ENCODE measurements around the gene CALN1.

Gene CALN1

GRCh38 chr7:72335561-72336381 lies 76.4 kb downstream of the CALN1 start:
- no peak overlapping the region for H3K4me3 ChIP-seq (ENCODE audit: low read length)
- no peaks in the 10 kb centered on the region for H3K36me3 ChIP-seq (ENCODE audit: insufficient read depth, low read length)
- no peak overlapping the region for H2AFZ ChIP-seq (ENCODE audit: low read depth, low read length)
- H3K27me3 ChIP-seq (ENCODE audit: insufficient read depth, low read length) = peaks cover 49% of the 10 kb centered on the region
- no peaks in the 10 kb centered on the region for H3K9me3 ChIP-seq (ENCODE audit: low read length)
- no peaks in the 10 kb centered on the region for H3K4me1 ChIP-seq (ENCODE audit: insufficient read depth, low read length)

- Histone ChIP-seq H3K27me3 (ENCODE audit: insufficient read depth, low read length) (peaks cover 44% of the 10 kb centered on the region), H3K9me3 (ENCODE audit: low read length) (no peaks in the 10 kb centered on the region), H3K36me3 (ENCODE audit: insufficient read depth, low read length) (no peaks in the 10 kb centered on the region), H2AFZ (ENCODE audit: low read depth, low read length) (no peak overlapping the region), H3K4me1 (ENCODE audit: insufficient read depth, low read length) (no peaks in the 10 kb centered on the region), H3K4me3 (ENCODE audit: low read length) (no peak overlapping the region)
Observed at GRCh38 chr7:72334698-72335097, 77.4 kb downstream of the CALN1 start.

- H3K27me3 ChIP-seq (ENCODE audit: insufficient read depth, low read length) = peaks cover 43% of the 10 kb centered on the region
- no peak overlapping the region for H2AFZ ChIP-seq (ENCODE audit: low read depth, low read length)
- H3K9me3 ChIP-seq (ENCODE audit: low read length) = no peaks in the 10 kb centered on the region
- no peak overlapping the region for H3K4me3 ChIP-seq (ENCODE audit: low read length)
- H3K4me1 ChIP-seq (ENCODE audit: insufficient read depth, low read length) = no peaks in the 10 kb centered on the region
- no peaks in the 10 kb centered on the region for H3K36me3 ChIP-seq (ENCODE audit: insufficient read depth, low read length)
Observed at GRCh38 chr7:72334066-72334465, 78.1 kb downstream of the CALN1 start.

GRCh38 chr7:72326811-72327210 lies 85.3 kb downstream of the CALN1 start:
- Histone ChIP-seq H3K4me1 (ENCODE audit: insufficient read depth, low read length) (no peaks in the 10 kb centered on the region), H3K27me3 (ENCODE audit: insufficient read depth, low read length) (no peaks in the 10 kb centered on the region), H3K4me3 (ENCODE audit: low read length) (no peak overlapping the region), H3K36me3 (ENCODE audit: insufficient read depth, low read length) (no peaks in the 10 kb centered on the region), H2AFZ (ENCODE audit: low read depth, low read length) (no peak overlapping the region), H3K9me3 (ENCODE audit: low read length) (no peaks in the 10 kb centered on the region)

GRCh38 chr7:72326365-72326764 lies 85.8 kb downstream of the CALN1 start:
- Histone ChIP-seq H3K9me3 (ENCODE audit: low read length) (no peaks in the 10 kb centered on the region), H3K27me3 (ENCODE audit: insufficient read depth, low read length) (no peaks in the 10 kb centered on the region), H3K4me1 (ENCODE audit: insufficient read depth, low read length) (no peaks in the 10 kb centered on the region), H3K4me3 (ENCODE audit: low read length) (no peak overlapping the region), H3K36me3 (ENCODE audit: insufficient read depth, low read length) (no peaks in the 10 kb centered on the region), H2AFZ (ENCODE audit: low read depth, low read length) (no peak overlapping the region)

- no peak overlapping the region for H3K4me3 ChIP-seq (ENCODE audit: low read length)
- H3K4me1 ChIP-seq (ENCODE audit: insufficient read depth, low read length) = no peaks in the 10 kb centered on the region
- H3K27me3 ChIP-seq (ENCODE audit: insufficient read depth, low read length) = no peaks in the 10 kb centered on the region
- H3K9me3 ChIP-seq (ENCODE audit: low read length) = no peaks in the 10 kb centered on the region
- H3K36me3 ChIP-seq (ENCODE audit: insufficient read depth, low read length) = no peaks in the 10 kb centered on the region
- H2AFZ ChIP-seq (ENCODE audit: low read depth, low read length) = no peak overlapping the region
Observed at GRCh38 chr7:72325561-72325960, 86.6 kb downstream of the CALN1 start.

GRCh38 chr7:72321637-72322036 lies 90.5 kb downstream of the CALN1 start:
- Histone ChIP-seq H3K9me3 (ENCODE audit: low read length) (no peaks in the 10 kb centered on the region), H3K27me3 (ENCODE audit: insufficient read depth, low read length) (no peaks in the 10 kb centered on the region), H3K4me3 (ENCODE audit: low read length) (no peak overlapping the region), H3K4me1 (ENCODE audit: insufficient read depth, low read length) (no peaks in the 10 kb centered on the region), H3K36me3 (ENCODE audit: insufficient read depth, low read length) (no peaks in the 10 kb centered on the region), H2AFZ (ENCODE audit: low read depth, low read length) (no peak overlapping the region)

GRCh38 chr7:72321081-72321480 lies 91.1 kb downstream of the CALN1 start:
- Histone ChIP-seq H3K9me3 (ENCODE audit: low read length) (no peaks in the 10 kb centered on the region), H2AFZ (ENCODE audit: low read depth, low read length) (no peak overlapping the region), H3K27me3 (ENCODE audit: insufficient read depth, low read length) (no peaks in the 10 kb centered on the region), H3K36me3 (ENCODE audit: insufficient read depth, low read length) (no peaks in the 10 kb centered on the region), H3K4me3 (ENCODE audit: low read length) (no peak overlapping the region), H3K4me1 (ENCODE audit: insufficient read depth, low read length) (no peaks in the 10 kb centered on the region)

GRCh38 chr7:72317341-72317740 lies 94.8 kb downstream of the CALN1 start:
- Histone ChIP-seq H3K27me3 (ENCODE audit: insufficient read depth, low read length) (no peaks in the 10 kb centered on the region), H3K9me3 (ENCODE audit: low read length) (no peaks in the 10 kb centered on the region), H3K4me3 (ENCODE audit: low read length) (no peak overlapping the region), H3K4me1 (ENCODE audit: insufficient read depth, low read length) (no peaks in the 10 kb centered on the region), H2AFZ (ENCODE audit: low read depth, low read length) (no peak overlapping the region), H3K36me3 (ENCODE audit: insufficient read depth, low read length) (no peaks in the 10 kb centered on the region)

GRCh38 chr7:72316148-72316547 lies 96.0 kb downstream of the CALN1 start:
- Histone ChIP-seq H3K36me3 (ENCODE audit: insufficient read depth, low read length) (no peaks in the 10 kb centered on the region), H3K4me3 (ENCODE audit: low read length) (no peak overlapping the region), H3K4me1 (ENCODE audit: insufficient read depth, low read length) (no peaks in the 10 kb centered on the region), H2AFZ (ENCODE audit: low read depth, low read length) (no peak overlapping the region), H3K9me3 (ENCODE audit: low read length) (no peaks in the 10 kb centered on the region), H3K27me3 (ENCODE audit: insufficient read depth, low read length) (no peaks in the 10 kb centered on the region)

- H3K27me3 ChIP-seq (ENCODE audit: insufficient read depth, low read length) = no peaks in the 10 kb centered on the region
- H3K36me3 ChIP-seq (ENCODE audit: insufficient read depth, low read length) = no peaks in the 10 kb centered on the region
- no peak overlapping the region for H3K4me3 ChIP-seq (ENCODE audit: low read length)
- no peaks in the 10 kb centered on the region for H3K4me1 ChIP-seq (ENCODE audit: insufficient read depth, low read length)
- H3K9me3 ChIP-seq (ENCODE audit: low read length) = no peaks in the 10 kb centered on the region
- H2AFZ ChIP-seq (ENCODE audit: low read depth, low read length) = no peak overlapping the region
Observed at GRCh38 chr7:72313906-72314305, 98.2 kb downstream of the CALN1 start.

GRCh38 chr7:72310301-72310700 lies 101.8 kb downstream of the CALN1 start:
- Histone ChIP-seq H3K27me3 (ENCODE audit: insufficient read depth, low read length) (no peaks in the 10 kb centered on the region), H2AFZ (ENCODE audit: low read depth, low read length) (no peak overlapping the region), H3K4me1 (ENCODE audit: insufficient read depth, low read length) (no peaks in the 10 kb centered on the region), H3K9me3 (ENCODE audit: low read length) (no peaks in the 10 kb centered on the region), H3K4me3 (ENCODE audit: low read length) (no peak overlapping the region), H3K36me3 (ENCODE audit: insufficient read depth, low read length) (no peaks in the 10 kb centered on the region)

- H3K4me3 ChIP-seq (ENCODE audit: low read length) = no peak overlapping the region
- H2AFZ ChIP-seq (ENCODE audit: low read depth, low read length) = no peak overlapping the region
- H3K36me3 ChIP-seq (ENCODE audit: insufficient read depth, low read length) = no peaks in the 10 kb centered on the region
- H3K9me3 ChIP-seq (ENCODE audit: low read length) = no peaks in the 10 kb centered on the region
- H3K27me3 ChIP-seq (ENCODE audit: insufficient read depth, low read length) = no peaks in the 10 kb centered on the region
- no peaks in the 10 kb centered on the region for H3K4me1 ChIP-seq (ENCODE audit: insufficient read depth, low read length)
Observed at GRCh38 chr7:72309476-72309875, 102.7 kb downstream of the CALN1 start.

- Histone ChIP-seq H3K4me1 (ENCODE audit: insufficient read depth, low read length) (no peaks in the 10 kb centered on the region), H2AFZ (ENCODE audit: low read depth, low read length) (no peak overlapping the region), H3K4me3 (ENCODE audit: low read length) (no peak overlapping the region), H3K27me3 (ENCODE audit: insufficient read depth, low read length) (no peaks in the 10 kb centered on the region), H3K36me3 (ENCODE audit: insufficient read depth, low read length) (no peaks in the 10 kb centered on the region), H3K9me3 (ENCODE audit: low read length) (no peaks in the 10 kb centered on the region)
Observed at GRCh38 chr7:72308986-72309385, 103.2 kb downstream of the CALN1 start.

Measured in neuron (in vitro differentiated cells).